K562 (cell line): ENCODE measurements around the gene GMEB1. TPM values are rescaled to one million over a fixed set of nuclear protein-coding genes. Genes with fewer than 3 reads are reported as not detected.

ENCODE experiments used
- ARID3A ChIP-seq: IDR thresholded peaks from 2 replicates; pipeline ENCODE4 v1.6.1; 2012; ENCODE audit warnings: low read depth, low read length, improper control_type of control experiment, borderline replicate concordance
- E2F8 ChIP-seq: fragments of 450-650 bp; IDR thresholded peaks from 2 replicates; pipeline ENCODE4 v1.7.1; 2018; ENCODE audit warnings: mild to moderate bottlenecking, low read depth; ENCODE audit not compliant: partially characterized antibody
- MYNN ChIP-seq, 2 experiments: sonication (generic); formaldehyde crosslinking in 1 of 2; IDR thresholded peaks; 2 replicates each; pipeline versions ENCODE4 v1.5.0 to v1.6.1; 2016 to 2020; ENCODE audit warnings: antibody characterized with exemption in 1 of 2, missing genetic modification reagents in 1 of 2
- ZNF592 ChIP-seq: fragments of 450-650 bp; IDR thresholded peaks from 2 replicates; pipeline ENCODE4 v1.6.1; 2017; ENCODE audit warnings: antibody characterized with exemption, mild to moderate bottlenecking
- polyA plus RNA-seq, 8 experiments: library from polyadenylated mRNA; depleted of rRNA in 4 of 8; stranded (reverse) in 5 of 8; unstranded in 3 of 8; fragments of >200 nt; fragmentation: Nextera tagmentation in 2 of 8; fragmentation: Illumina TruSeq in 1 of 8; extraction: Ambion mirVana in 2 of 8; extraction: Trizol in 1 of 8; gene quantifications; 2 replicates each; pipeline versions ENCODE4 v1.2.1 to v1.2.3, GENCODE V29; 2011 to 2014; ENCODE audit warnings: inconsistent platforms in 1 of 8, missing spikeins in 1 of 8
- total RNA-seq, 7 experiments: library from RNA; depleted of rRNA in 6 of 7; stranded (reverse); fragments of >200 nt in 6 of 7; fragmentation: Illumina TruSeq in 2 of 7; extraction: Trizol in 2 of 7; gene quantifications; 2 replicates each; pipeline versions ENCODE4 v1.2.1 to v1.2.3, GENCODE V29; 2011 to 2021; ENCODE audit warnings: low replicate concordance in 1 of 7

The GMEB1 gene
- total and polyA plus RNA-seq, 9 of the 15 experiments (the other 6 are each of a cell fraction or from before 2014, with no cell fraction given): 6.6 to 17.5 (median 8.5) TPM

GRCh38 chr1:28719332-28719619 lies 50.7 kb downstream of the GMEB1 start (continued):
- 0 out of 2 replicates have a peak, but pooled peaks have one; percentile 42 for TF ChIP-seq ZNF592
- TF ChIP-seq MYNN (IDR thresholded peaks at IDR 0.05): 0 out of 2 replicates have a peak, but pooled peaks have one; percentile 8
- no peak for TF ChIP-seq MYNN (CRISPR knock-in tag; IDR thresholded peaks at IDR 0.05)
- TF ChIP-seq ARID3A: 0 out of 2 replicates have a peak, but pooled peaks have one; percentile 5
- TF ChIP-seq E2F8: peak; percentile 43
